MCF 10A (cell line): ENCODE results near the gene NRG4. TPM values are rescaled to one million over a fixed set of nuclear protein-coding genes. Genes with fewer than 3 reads are reported as not detected.
A peak's percentile ranks its signal among the peaks of the same experiment; 100 is the strongest.
"Not testable (repeated sequence)": the region's sequence is repeated elsewhere in the genome, so short reads cannot be mapped to it uniquely, and the experiment has no call there.

Experiments used
- BruUV-seq: library from RNA; stranded (reverse); fragments of 400-500 nt; replicated peaks from 2 replicates; lab custom pipeline; 2021; lab: Mats Ljungman, UMichigan
- CTCF ChIA-PET: fragments of 300-600 bp; sonication (Branson Sonifier 250); formaldehyde crosslinking; extraction: SDS; loops from one replicate; lab custom pipeline; 2021; ENCODE audit warnings: antibody characterized with exemption, inconsistent platforms; lab: Yijun Ruan, JAX
- POLR2A ChIA-PET: fragments of 300-600, 350-650 bp; sonication (Branson Sonifier 250); formaldehyde crosslinking; extraction: SDS; loops from one replicate; lab custom pipeline; 2020; ENCODE audit warnings: antibody characterized with exemption, inconsistent platforms; lab: Yijun Ruan, JAX
- DNase-seq: peaks from one replicate; pipeline ENCODE4 v3.0.0-alpha.2; 2018; ENCODE audit not compliant: unreplicated experiment
- H3K27ac Mint-ChIP-seq: one replicate; pipeline ENCODE4 v1.8.0; 2022; ENCODE audit warnings: mild to moderate bottlenecking, low read depth, mixed read lengths; ENCODE audit not compliant: unreplicated experiment
- H3K27me3 Mint-ChIP-seq: one replicate; pipeline ENCODE4 v1.8.0; 2022; ENCODE audit warnings: mixed read lengths; ENCODE audit not compliant: insufficient read depth, unreplicated experiment
- H3K36me3 Mint-ChIP-seq: one replicate; pipeline ENCODE4 v1.8.0; 2022; ENCODE audit warnings: mild to moderate bottlenecking, moderate library complexity, mixed read lengths; ENCODE audit not compliant: insufficient read depth, unreplicated experiment
- H3K4me1 Mint-ChIP-seq: one replicate; pipeline ENCODE4 v1.8.0; 2022; ENCODE audit warnings: mixed read lengths; ENCODE audit not compliant: insufficient read depth, unreplicated experiment
- H3K4me3 Mint-ChIP-seq: one replicate; pipeline ENCODE4 v1.8.0; 2022; ENCODE audit warnings: mild to moderate bottlenecking, moderate library complexity, mixed read lengths; ENCODE audit not compliant: unreplicated experiment
- H3K9me3 Mint-ChIP-seq: one replicate; pipeline ENCODE4 v1.8.0; 2022; ENCODE audit warnings: mixed read lengths; ENCODE audit not compliant: unreplicated experiment
- intact Hi-C: fragments of 100-400 bp; cut with micrococcal nuclease; formaldehyde crosslinking; loops from 2 replicates; pipeline ENCODE4 v1.14.1; 2022
- total RNA-seq: library from RNA; stranded (reverse); gene quantifications from 2 replicates; pipeline ENCODE4 v1.2.3, GENCODE V29; 2022
- TF ChIP-seq, protein P1 (sequence below): fragments of 200-600 bp; IDR thresholded peaks from one replicate; pipeline ENCODE4 v1.8.0; 2022; ENCODE audit warnings: antibody characterized with exemption, mild to moderate bottlenecking; ENCODE audit not compliant: unreplicated experiment

The NRG4 gene
- total RNA-seq, 1 experiment from 2014 or later, result not detected

DNA sequence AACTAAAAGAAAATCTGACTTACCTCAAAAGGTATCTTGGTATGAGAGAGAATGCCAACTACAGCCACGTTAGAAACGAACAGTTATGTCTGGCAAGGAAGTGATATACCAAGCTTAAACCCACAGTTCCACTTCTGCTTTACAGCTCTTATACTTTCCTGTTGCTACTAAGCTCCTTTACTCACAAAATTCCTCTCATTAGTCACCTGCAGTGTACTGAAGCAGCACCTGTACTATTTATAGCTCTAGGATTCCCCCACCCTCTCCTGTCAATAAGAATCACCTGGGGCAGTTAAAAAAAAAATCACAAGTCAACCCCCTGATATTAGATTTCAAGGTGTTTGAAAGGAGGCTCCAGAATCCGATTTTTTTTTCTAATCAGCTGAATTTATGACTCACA, 44.7 kb upstream of the NRG4 start:
- peaks cover 15% of the 10 kb centered on the region for H3K27me3 Mint-ChIP-seq
- no TSS peak for BruUV-seq
- intact Hi-C loops, result loop anchor here (1.0 to 10.0 kb wide), 4 partner anchors 82 to 808 kb away; no protein-coding TSS in a partner anchor
- POLR2A ChIA-PET, result interaction anchor here (0.6 to 2.7 kb wide), 16 partner anchors 8 to 848 kb away, joined by 3 to 21 read pairs (median 3); partner anchors contain the start of gene ETFA
- H3K9me3 Mint-ChIP-seq, result no peaks in the 10 kb centered on the region
- DNase-seq, result peak; percentile 44
- H3K4me1 Mint-ChIP-seq, result peaks cover 11% of the 10 kb centered on the region
- no peaks in the 10 kb centered on the region for H3K36me3 Mint-ChIP-seq
- H3K27ac Mint-ChIP-seq, result peak overlapping the region; percentile 21
- TF ChIP-seq, protein P1, sequence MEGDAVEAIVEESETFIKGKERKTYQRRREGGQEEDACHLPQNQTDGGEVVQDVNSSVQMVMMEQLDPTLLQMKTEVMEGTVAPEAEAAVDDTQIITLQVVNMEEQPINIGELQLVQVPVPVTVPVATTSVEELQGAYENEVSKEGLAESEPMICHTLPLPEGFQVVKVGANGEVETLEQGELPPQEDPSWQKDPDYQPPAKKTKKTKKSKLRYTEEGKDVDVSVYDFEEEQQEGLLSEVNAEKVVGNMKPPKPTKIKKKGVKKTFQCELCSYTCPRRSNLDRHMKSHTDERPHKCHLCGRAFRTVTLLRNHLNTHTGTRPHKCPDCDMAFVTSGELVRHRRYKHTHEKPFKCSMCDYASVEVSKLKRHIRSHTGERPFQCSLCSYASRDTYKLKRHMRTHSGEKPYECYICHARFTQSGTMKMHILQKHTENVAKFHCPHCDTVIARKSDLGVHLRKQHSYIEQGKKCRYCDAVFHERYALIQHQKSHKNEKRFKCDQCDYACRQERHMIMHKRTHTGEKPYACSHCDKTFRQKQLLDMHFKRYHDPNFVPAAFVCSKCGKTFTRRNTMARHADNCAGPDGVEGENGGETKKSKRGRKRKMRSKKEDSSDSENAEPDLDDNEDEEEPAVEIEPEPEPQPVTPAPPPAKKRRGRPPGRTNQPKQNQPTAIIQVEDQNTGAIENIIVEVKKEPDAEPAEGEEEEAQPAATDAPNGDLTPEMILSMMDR, result no peak
- peak overlapping the region; percentile 38 for H3K4me3 Mint-ChIP-seq
- CTCF ChIA-PET, result interaction anchor here (0.5 to 9.6 kb wide), 34 partner anchors 8 to 815 kb away, joined by 3 to 264 read pairs (median 4); no protein-coding TSS in a partner anchor

GRCh38 chr15:76054201-76054600, 42.0 kb upstream of the NRG4 start:
- H3K36me3 Mint-ChIP-seq, H3K27ac Mint-ChIP-seq, H3K4me3 Mint-ChIP-seq, POLR2A ChIA-PET, BruUV-seq, H3K27me3 Mint-ChIP-seq, H3K9me3 Mint-ChIP-seq: not testable (repeated sequence)
- CTCF ChIA-PET, result interaction anchor here (0.8 kb wide), 1 partner anchor 93 kb away, joined by 4 read pairs; no protein-coding TSS in a partner anchor
- intact Hi-C loops, result loop anchor here (10.0 kb wide), 1 partner anchor 811 kb away; no protein-coding TSS in a partner anchor
- peaks cover 11% of the 10 kb centered on the region for H3K4me1 Mint-ChIP-seq
- DNase-seq, result peak; percentile 42

DNA sequence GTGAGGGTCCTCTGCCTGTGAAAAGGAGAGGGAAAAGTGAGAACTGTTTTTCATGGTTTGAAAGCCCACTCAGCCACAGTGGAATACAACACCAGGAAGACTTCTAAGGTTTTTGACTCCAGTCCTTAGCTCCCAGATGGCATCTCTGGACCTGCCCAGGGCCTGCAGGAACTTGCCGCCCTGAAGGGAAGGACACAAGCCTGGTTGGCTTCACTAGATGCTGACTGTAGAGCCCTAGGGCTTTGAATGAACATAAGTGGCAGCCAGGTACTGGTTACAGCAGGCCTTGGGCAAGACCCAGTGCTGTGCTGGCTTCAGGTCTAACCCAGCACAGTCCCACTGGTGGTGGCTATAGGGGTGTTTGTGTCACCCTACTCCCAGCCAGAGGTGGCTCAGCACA, 26.3 kb upstream of the NRG4 start:
- no peak overlapping the region for H3K27ac Mint-ChIP-seq
- ChIA-PET CTCF (interaction anchor here (1.7 kb wide), 1 partner anchor 18 kb away, joined by 6 read pairs; no protein-coding TSS in a partner anchor), POLR2A (interaction anchor here (0.7 to 1.6 kb wide), 7 partner anchors 9 to 92 kb away, joined by 3 to 4 read pairs (median 3); partner anchors contain the start of gene NRG4)
- H3K4me1 Mint-ChIP-seq, result no peaks in the 10 kb centered on the region
- peak; percentile 22 for DNase-seq
- intact Hi-C loops, result no loop called here
- no peaks in the 10 kb centered on the region for H3K9me3 Mint-ChIP-seq
- H3K4me3 Mint-ChIP-seq, result no peak overlapping the region
- H3K36me3 Mint-ChIP-seq, result no peaks in the 10 kb centered on the region
- TF ChIP-seq, protein P1, result no peak
- peaks cover 28% of the 10 kb centered on the region for H3K27me3 Mint-ChIP-seq
- BruUV-seq, result no TSS peak

- Mint-ChIP-seq H3K36me3 (no peaks in the 10 kb centered on the region), H3K4me1 (no peaks in the 10 kb centered on the region), H3K4me3 (no peak overlapping the region), H3K9me3 (no peaks in the 10 kb centered on the region), H3K27me3 (no peaks in the 10 kb centered on the region), H3K27ac (no peak overlapping the region)
- ChIA-PET CTCF (no interaction called here), POLR2A (interaction anchor here (0.5 to 1.0 kb wide), 3 partner anchors 23 to 94 kb away, joined by 3 to 4 read pairs (median 3); partner anchors contain the start of gene NRG4)
- BruUV-seq, result no TSS peak
- TF ChIP-seq, protein P1, result no peak
- DNase-seq, result no peak
- intact Hi-C loops, result no loop called here
These were observed 23.4 kb upstream of the NRG4 start for GRCh38 chr15:76035593-76035992.
